ENCODE results near the gene BMP8A. TPM values are rescaled to one million over a fixed set of nuclear protein-coding genes. Genes with fewer than 3 reads are reported as not detected.
A peak's percentile ranks its signal among the peaks of the same experiment; 100 is the strongest.
"Not testable (repeated sequence)": the region's sequence is repeated elsewhere in the genome, so short reads cannot be mapped to it uniquely, and the experiment has no call there.

The BMP8A gene
- total and polyA plus RNA-seq, 10 of the 15 experiments (the other 5 are each of a cell fraction or from before 2014, with no cell fraction given) = not detected

DNA sequence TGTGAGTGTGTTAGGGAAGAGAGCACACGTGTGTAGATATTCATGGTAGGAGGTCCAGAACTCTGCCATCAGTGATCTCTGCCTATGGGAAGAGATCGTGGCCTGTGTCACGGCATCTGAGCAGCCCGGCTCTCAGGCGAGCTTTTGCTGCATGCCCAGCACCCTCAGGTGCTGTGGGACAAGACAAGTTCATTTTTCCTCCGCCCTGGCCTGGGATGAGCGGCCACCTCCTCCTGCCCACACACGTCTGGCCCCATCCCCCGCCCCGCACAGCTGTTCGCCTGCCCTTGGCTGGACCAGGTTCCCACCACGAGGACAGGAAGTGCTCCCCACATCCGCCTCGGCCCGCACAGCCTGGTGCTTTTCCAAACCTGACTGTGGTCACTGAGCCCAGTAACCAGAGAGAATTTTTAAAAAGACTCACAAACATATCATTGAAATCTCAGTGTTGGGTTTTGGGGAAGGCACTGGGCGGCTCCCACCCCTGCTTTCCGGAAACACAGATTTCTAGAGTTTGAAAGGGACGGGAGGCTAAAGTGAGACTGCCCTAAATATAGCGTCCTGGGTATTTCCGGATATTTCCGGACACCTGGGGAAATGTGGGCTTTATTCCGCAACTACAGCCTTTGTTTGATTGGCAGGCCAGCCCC lies 18.0 kb downstream of the BMP8A start (continued):
- TF ChIP-seq ETV6 (conservative IDR thresholded peaks at IDR 0.05 in 1 of 2, IDR thresholded peaks at IDR 0.05 in 1 of 2; ENCODE audit: borderline replicate concordance in 1 of 2, low read depth in 1 of 2) (peak in 1 of 2 experiments; percentile 74; a peak in 2 of 4 replicates), CREM (IDR thresholded peaks at IDR 0.05; ENCODE audit: low read depth) (no peak; the same call in 1 of the 2 replicates), SREBF2 (IDR thresholded peaks at IDR 0.05; ENCODE audit: low read length) (no peak), SP1 (IDR thresholded peaks at IDR 0.05; ENCODE audit: low read depth, low read length) (no peak), POLR2A (IDR thresholded peaks at IDR 0.05; ENCODE audit: low read depth, low read length) (peak; percentile 44; the same call in 1 of the 2 replicates)
- TF ChIP-seq, protein P1, sequence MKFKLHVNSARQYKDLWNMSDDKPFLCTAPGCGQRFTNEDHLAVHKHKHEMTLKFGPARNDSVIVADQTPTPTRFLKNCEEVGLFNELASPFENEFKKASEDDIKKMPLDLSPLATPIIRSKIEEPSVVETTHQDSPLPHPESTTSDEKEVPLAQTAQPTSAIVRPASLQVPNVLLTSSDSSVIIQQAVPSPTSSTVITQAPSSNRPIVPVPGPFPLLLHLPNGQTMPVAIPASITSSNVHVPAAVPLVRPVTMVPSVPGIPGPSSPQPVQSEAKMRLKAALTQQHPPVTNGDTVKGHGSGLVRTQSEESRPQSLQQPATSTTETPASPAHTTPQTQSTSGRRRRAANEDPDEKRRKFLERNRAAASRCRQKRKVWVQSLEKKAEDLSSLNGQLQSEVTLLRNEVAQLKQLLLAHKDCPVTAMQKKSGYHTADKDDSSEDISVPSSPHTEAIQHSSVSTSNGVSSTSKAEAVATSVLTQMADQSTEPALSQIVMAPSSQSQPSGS (IDR thresholded peaks at IDR 0.05; ENCODE audit: low read length) = 0 out of 2 replicates have a peak, but pooled peaks have one; percentile 31
- TF ChIP-seq, protein P2, sequence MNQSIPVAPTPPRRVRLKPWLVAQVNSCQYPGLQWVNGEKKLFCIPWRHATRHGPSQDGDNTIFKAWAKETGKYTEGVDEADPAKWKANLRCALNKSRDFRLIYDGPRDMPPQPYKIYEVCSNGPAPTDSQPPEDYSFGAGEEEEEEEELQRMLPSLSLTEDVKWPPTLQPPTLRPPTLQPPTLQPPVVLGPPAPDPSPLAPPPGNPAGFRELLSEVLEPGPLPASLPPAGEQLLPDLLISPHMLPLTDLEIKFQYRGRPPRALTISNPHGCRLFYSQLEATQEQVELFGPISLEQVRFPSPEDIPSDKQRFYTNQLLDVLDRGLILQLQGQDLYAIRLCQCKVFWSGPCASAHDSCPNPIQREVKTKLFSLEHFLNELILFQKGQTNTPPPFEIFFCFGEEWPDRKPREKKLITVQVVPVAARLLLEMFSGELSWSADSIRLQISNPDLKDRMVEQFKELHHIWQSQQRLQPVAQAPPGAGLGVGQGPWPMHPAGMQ (IDR thresholded peaks at IDR 0.05; ENCODE audit: borderline replicate concordance) = no peak

DNA sequence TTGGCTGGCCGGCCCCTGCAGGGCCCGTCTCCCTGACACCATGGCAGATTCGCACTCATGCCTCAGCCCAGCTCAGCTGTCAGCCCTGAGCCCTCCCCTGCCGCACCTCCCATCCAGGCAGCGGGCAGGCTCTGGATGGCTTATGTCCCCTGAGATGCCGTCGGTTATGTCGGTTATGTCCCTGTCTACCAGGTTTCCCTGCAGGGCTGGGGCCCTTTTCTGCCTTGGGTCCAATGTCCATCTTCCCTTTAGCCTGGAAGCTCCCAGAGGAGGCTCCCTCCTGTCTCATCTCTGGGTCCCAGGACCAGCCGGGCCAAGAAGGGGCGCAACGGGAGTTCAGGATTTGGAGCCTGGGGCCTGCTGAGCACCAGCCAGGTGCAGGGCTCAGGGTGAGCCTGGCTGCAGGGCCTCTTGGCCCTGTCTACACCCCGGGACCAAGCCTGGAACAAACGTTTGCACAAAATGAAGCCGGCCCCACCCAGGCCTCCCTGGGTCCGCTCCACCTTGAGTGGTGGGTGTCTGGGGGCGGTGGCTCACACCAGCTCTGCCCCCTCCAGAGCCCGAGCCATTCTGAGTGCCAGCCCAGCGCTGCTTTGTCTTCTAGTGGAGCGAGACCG lies 19.2 kb downstream of the BMP8A start:
- H3K4me1 ChIP-seq (ENCODE audit: control insufficient read depth, insufficient read depth, low read length) = peaks cover 18% of the 10 kb centered on the region
- DNase-seq (ENCODE audit: low read depth, low spot score); in situ Hi-C loops (cut with MboI); H3K27me3 ChIP-seq (replicated peaks in 1 of 2; ENCODE audit: control insufficient read depth in 2 of 2, insufficient read depth in 2 of 2, low read length in 1 of 2); FAIRE-seq; H3K4me3 ChIP-seq; H3K4me2 ChIP-seq (ENCODE audit: control insufficient read depth, insufficient read depth); H3K9me3 ChIP-seq (replicated peaks; ENCODE audit: control insufficient read depth, insufficient read depth, low read length); ATAC-seq; POLR2A ChIA-PET; SMC1A ChIA-PET (ENCODE audit: uncharacterized antibody, unreplicated experiment); H4K20me1 ChIP-seq (ENCODE audit: control insufficient read depth, insufficient read depth); H2AFZ ChIP-seq (ENCODE audit: control insufficient read depth, low read depth, low read length); H3K36me3 ChIP-seq (ENCODE audit: control insufficient read depth in 2 of 2, insufficient read depth in 2 of 2, low read length in 1 of 2); CTCF ChIA-PET; H3K79me2 ChIP-seq (ENCODE audit: control insufficient read depth, insufficient read depth, low read length); H3K9ac ChIP-seq (ENCODE audit: control insufficient read depth, insufficient read depth, low read length); intact Hi-C loops (cut with micrococcal nuclease; ENCODE audit: unreplicated experiment); H3K27ac ChIP-seq (ENCODE audit: control insufficient read depth, insufficient read depth); BruUV-seq (replicated peaks); RAD21 ChIA-PET (ENCODE audit: unreplicated experiment): not testable (repeated sequence)
- 95% methylated on average over 14 of the region's 20 CpGs for WGBS (ENCODE audit: insufficient coverage, insufficient replicate concordance, low lambda C conversion rate, missing lambda C conversion rate)

DNA sequence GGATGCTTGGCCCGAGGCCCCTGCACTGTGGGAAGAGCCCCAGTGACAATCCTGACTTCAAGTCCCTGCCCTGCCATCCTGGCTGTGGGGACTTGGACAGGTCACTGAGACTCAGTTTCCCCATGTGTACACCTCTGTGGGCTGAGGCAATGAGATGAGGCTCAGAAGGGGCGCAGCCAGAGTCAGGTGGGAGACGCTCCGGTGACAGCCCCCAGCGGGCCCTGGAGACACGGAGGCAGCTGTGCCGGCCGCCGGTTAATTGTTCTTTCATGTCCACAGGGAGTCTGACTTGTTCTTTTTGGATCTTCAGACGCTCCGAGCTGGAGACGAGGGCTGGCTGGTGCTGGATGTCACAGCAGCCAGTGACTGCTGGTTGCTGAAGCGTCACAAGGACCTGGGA lies 20.0 kb downstream of the BMP8A start:
- H4K20me1 ChIP-seq (ENCODE audit: control insufficient read depth, insufficient read depth); ATAC-seq; H2AFZ ChIP-seq (ENCODE audit: control insufficient read depth, low read depth, low read length); POLR2A ChIA-PET; CTCF ChIA-PET; H3K4me3 ChIP-seq; H3K79me2 ChIP-seq (ENCODE audit: control insufficient read depth, insufficient read depth, low read length); H3K27me3 ChIP-seq (replicated peaks in 1 of 2; ENCODE audit: control insufficient read depth in 2 of 2, insufficient read depth in 2 of 2, low read length in 1 of 2); BruUV-seq (replicated peaks); H3K9me3 ChIP-seq (replicated peaks; ENCODE audit: control insufficient read depth, insufficient read depth, low read length); H3K4me2 ChIP-seq (ENCODE audit: control insufficient read depth, insufficient read depth); H3K36me3 ChIP-seq (ENCODE audit: control insufficient read depth in 2 of 2, insufficient read depth in 2 of 2, low read length in 1 of 2); H3K9ac ChIP-seq (ENCODE audit: control insufficient read depth, insufficient read depth, low read length); in situ Hi-C loops (cut with MboI); FAIRE-seq; DNase-seq (ENCODE audit: low read depth, low spot score); RAD21 ChIA-PET (ENCODE audit: unreplicated experiment); H3K27ac ChIP-seq (ENCODE audit: control insufficient read depth, insufficient read depth); intact Hi-C loops (cut with micrococcal nuclease; ENCODE audit: unreplicated experiment); SMC1A ChIA-PET (ENCODE audit: uncharacterized antibody, unreplicated experiment): not testable (repeated sequence)
- WGBS (ENCODE audit: insufficient coverage, insufficient replicate concordance, low lambda C conversion rate, missing lambda C conversion rate) = 93% methylated on average over 5 of the region's 13 CpGs
- H3K4me1 ChIP-seq (ENCODE audit: control insufficient read depth, insufficient read depth, low read length) = peaks cover 18% of the 10 kb centered on the region

Measured in GM12878 (cell line).